ENCODE results near the gene RND3. TPM values are rescaled to one million over a fixed set of nuclear protein-coding genes. Genes with fewer than 3 reads are reported as not detected.

Gene RND3
- total RNA-seq, 1 donor: 0.42 TPM

DNA sequence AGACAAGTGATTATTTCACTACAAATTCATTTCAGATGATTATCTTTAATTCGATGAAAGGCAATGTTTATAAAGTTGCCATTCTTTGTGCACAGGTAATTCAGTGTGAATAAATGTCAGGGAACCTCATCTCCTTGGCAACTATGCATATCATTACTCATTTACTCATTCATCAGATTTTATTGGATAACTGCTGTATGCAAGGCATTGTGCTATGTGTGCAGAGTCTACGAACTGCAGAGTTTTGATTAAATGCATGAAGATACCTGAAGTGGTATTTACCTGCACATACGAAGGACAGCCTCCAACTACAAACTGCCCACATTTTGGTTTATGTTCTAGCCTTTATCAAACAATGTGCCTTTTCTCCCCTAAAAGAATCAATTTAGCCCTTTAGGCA is 3.5 kb downstream of the RND3 start:
- Histone ChIP-seq H3K4me1 (ENCODE audit: insufficient read depth, low read length) (no peaks in the 10 kb centered on the region), H3K27me3 (ENCODE audit: insufficient read depth, low read length) (peaks cover 45% of the 10 kb centered on the region), H3K4me3 (ENCODE audit: low read length) (no peak overlapping the region), H3K9me3 (ENCODE audit: low read depth, low read length) (no peaks in the 10 kb centered on the region)

DNA sequence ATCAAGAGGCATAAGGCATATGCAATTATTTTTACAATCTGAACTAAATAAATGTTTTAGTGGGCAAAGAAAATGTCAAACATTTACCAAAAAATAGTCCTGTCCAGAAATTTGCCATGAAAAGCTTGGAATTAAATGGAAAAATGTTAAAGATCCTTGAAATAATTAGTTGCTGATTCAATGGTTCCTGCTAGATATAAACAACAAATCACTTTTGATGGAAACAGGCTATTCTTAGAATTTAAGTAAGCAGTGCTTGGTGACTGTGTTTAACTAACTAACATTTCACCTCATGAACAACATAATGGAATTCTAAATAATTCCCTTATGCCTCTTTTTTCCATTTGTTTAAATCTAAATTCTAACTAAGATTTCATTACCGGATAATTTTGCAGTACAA is 3.9 kb downstream of the RND3 start:
- H3K9me3 ChIP-seq (ENCODE audit: low read depth, low read length): no peaks in the 10 kb centered on the region
- H3K27me3 ChIP-seq (ENCODE audit: insufficient read depth, low read length): peaks cover 45% of the 10 kb centered on the region
- H3K4me1 ChIP-seq (ENCODE audit: insufficient read depth, low read length): no peaks in the 10 kb centered on the region
- no peak overlapping the region for H3K4me3 ChIP-seq (ENCODE audit: low read length)

DNA sequence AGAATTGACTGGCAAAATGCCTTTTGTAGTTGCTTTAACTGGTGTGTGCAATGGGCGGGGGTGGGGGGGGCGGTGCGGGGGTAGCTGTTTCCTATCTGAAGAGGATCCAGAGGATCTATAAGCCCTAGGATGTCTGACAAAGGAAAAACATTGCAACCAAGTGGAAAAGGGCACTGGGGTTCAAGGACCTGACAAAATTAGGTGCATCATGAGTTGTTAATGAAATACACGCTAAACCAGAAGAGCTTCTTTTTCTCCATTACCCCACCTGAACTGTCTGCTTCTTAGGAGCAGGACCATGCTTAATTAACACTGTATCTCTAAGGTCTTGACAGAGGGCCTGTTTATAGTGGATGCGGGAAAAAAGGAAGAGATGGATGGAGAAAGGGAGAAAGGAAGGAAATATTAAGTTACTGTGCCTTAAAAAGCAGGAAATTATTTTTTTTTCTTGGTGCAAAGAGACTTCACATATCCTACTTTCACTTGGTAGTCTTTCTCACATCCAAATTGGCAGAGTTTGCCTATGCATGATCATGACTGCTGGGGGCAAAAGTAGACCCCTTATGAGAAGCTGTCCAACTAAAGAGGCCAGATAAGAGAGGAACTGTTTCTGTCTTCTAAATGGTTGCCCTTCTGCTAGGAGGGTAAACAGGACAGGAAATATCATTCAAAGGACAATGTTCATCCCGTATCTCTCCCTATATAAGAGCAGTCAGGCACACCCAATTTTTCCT is 4.6 kb downstream of the RND3 start:
- Histone ChIP-seq H3K4me3 (ENCODE audit: low read length) (no peak overlapping the region), H3K9me3 (ENCODE audit: low read depth, low read length) (no peaks in the 10 kb centered on the region), H3K4me1 (ENCODE audit: insufficient read depth, low read length) (no peaks in the 10 kb centered on the region), H3K27me3 (ENCODE audit: insufficient read depth, low read length) (peaks cover 38% of the 10 kb centered on the region)

DNA sequence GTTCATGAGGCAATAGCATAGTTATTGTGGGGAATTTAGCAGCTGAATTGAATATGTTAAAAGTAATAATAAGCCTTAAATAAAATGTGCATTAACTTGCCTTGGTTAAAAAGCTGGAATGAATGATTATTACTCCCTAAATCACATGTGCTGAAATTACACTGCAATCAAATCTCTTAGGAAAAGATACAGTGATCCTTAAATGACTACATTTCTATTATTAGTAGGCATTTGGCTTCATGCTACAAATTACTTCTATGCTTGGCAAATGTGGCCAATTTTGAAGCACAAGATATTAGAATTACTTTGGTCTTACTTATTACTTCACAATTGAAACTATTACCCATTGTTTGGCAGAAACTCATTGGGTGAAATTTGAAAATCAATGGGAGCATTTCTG is 5.4 kb downstream of the RND3 start:
- no peak overlapping the region for H3K4me3 ChIP-seq (ENCODE audit: low read length)
- no peaks in the 10 kb centered on the region for H3K9me3 ChIP-seq (ENCODE audit: low read depth, low read length)
- H3K4me1 ChIP-seq (ENCODE audit: insufficient read depth, low read length): no peaks in the 10 kb centered on the region
- peaks cover 32% of the 10 kb centered on the region for H3K27me3 ChIP-seq (ENCODE audit: insufficient read depth, low read length)

DNA sequence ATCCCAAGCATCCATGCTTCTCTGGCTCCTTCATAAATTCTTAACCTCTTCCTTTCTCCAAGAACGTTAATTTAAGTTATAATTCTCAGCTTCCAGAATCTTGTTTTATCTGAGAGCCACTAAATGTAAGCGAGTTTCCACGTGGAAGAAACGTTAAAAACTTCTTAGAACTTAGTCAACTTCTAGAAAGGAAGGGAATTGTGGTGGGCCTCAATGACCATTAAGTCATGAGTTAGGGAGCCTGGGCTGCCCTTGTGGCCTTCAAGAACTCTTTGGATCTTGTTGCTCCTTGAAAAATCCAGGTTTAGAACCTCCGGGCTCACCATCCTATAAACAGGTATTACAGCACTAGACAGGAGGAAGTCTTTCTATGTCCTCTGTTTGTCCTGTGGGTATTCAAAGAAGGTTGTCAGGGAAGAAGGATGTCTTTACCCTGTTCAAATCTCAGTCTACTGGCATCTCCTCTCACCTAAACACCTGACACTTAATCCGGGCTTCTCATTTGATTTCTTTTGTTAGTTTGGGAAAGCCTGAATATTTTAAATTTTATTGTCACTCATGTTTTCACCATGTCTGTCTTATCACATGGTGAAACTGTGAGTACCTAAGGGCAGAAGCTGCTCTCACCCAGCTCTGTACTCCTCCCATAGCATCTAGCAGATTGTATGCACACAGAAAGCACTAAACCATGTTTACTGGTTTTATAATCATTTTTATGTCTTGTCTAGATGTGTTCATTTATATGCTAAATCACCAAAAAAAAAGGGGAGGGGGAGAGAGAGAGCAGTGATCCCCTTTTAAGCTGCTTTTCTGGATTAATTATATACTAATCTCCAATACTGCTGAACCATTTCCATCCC is 6.3 kb downstream of the RND3 start:
- H3K9me3 ChIP-seq (ENCODE audit: low read depth, low read length): no peaks in the 10 kb centered on the region
- no peaks in the 10 kb centered on the region for H3K4me1 ChIP-seq (ENCODE audit: insufficient read depth, low read length)
- peaks cover 23% of the 10 kb centered on the region for H3K27me3 ChIP-seq (ENCODE audit: insufficient read depth, low read length)
- no peak overlapping the region for H3K4me3 ChIP-seq (ENCODE audit: low read length)

DNA sequence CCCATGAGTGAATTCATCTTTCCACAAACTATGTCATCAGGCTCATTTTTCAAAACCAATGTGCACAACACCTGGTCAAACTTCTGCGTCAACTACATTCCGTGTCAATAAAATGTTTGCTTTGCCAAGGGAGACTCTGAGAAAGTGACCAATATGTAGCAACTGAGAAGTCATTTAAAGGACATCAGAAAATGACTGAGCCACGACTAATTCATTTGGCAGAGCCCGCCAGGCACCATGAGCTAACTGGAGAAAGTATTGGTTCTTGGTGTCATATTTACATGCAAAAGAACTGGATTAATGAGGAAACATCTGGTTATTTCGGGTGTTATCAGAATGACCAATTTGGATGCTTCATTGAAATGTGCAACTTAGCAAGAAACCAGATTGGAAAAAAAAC is 7.2 kb downstream of the RND3 start:
- peaks cover 13% of the 10 kb centered on the region for H3K27me3 ChIP-seq (ENCODE audit: insufficient read depth, low read length)
- no peak overlapping the region for H3K4me3 ChIP-seq (ENCODE audit: low read length)
- H3K4me1 ChIP-seq (ENCODE audit: insufficient read depth, low read length): no peaks in the 10 kb centered on the region
- H3K9me3 ChIP-seq (ENCODE audit: low read depth, low read length): no peaks in the 10 kb centered on the region

DNA sequence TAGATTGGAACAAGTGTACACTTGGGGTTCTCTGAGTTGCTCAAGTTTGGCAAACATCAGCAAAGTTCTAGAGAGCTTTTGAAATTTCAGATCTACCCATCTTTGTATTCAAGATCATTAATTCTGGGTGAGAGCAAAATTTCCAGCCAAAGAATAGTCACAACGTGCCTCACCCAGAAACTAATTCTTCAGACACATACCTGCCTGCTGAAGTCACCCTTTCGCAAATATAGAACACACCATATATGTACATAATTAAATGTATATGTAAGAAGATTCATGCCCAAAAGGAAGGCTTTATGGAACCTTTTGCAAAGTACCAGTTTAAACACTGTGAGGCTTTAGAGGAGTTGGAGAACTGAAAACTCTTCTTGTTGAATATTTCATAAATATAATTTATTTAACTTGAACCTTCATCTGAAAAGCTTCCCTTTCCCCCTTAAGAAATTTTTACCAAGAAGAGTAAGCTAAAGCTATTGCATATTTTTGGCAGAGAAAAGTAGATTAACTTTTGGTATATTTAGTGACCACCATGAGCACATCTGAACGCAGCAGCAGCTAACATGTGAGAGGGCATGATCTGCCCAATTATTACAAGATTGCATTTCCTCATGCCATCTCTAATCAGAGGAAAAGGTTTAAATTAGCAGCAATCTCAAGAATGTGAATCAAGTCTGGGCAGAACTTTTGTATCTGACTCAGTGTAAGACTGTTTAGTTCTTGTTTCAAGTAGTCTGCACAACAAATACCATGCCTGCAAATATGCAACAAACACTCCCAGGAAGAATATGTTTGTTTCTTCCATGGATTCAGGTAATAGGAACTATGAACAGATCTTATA is 8.2 kb downstream of the RND3 start:
- H3K9me3 ChIP-seq (ENCODE audit: low read depth, low read length): no peaks in the 10 kb centered on the region
- H3K27me3 ChIP-seq (ENCODE audit: insufficient read depth, low read length): peaks cover 4% of the 10 kb centered on the region
- H3K4me1 ChIP-seq (ENCODE audit: insufficient read depth, low read length): no peaks in the 10 kb centered on the region
- no peak overlapping the region for H3K4me3 ChIP-seq (ENCODE audit: low read length)

DNA sequence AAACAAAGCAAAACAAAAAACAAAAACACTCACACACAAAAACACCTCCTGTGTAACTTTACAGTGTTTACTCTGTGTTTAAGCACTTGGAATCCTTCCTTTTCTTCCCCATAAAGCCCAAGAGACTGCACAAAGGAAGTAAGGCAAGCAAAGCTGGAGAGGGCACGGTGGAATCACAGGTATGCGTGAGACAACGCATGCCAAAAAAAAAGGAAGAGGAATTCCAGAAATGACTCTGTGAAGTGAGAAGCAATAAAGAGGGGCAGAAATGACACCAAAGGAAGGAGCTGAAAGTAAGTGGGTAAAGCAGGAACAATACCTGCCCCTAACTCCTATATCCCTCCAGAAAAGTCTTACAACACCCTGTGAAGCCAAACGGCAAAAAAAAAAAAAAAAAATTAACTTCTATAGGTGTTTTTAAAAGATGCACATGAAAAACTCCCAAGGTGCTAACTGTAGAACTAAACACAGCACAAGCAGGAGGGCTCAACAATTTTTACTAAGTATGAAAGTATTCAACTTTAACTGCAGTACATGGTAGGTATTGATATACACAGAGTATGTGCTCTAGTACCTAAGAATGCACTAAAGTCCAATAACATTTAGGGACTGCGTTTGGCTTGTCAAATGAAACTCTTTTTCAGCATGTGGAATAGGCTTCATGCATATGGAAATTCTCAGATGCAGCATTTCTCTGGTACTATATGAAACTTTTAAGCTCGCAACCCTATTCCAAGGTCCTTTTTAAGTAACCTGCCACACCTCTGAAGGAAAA is 9.1 kb downstream of the RND3 start:
- Histone ChIP-seq H3K9me3 (ENCODE audit: low read depth, low read length) (no peaks in the 10 kb centered on the region), H3K4me3 (ENCODE audit: low read length) (no peak overlapping the region), H3K27me3 (ENCODE audit: insufficient read depth, low read length) (no peaks in the 10 kb centered on the region), H3K4me1 (ENCODE audit: insufficient read depth, low read length) (no peaks in the 10 kb centered on the region)

DNA sequence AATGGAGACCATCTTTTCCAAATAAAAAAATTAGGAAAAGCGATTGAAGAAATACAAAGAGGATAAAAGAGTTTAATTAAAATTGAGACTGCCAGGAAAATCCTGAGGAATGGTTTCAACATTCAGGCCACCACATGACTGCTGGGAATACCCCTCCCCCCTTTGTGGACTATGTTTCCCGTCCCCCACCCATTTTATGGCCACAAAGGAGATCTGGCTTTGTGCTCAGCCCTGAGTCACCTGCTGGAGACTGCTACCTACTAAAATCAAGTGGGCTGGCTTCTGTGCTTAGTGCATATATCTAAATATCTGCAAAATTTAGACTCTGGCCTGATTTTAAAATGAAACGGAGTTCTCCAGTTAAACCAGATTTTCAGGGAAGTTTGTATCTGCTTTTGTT is 10.1 kb downstream of the RND3 start:
- Histone ChIP-seq H3K9me3 (ENCODE audit: low read depth, low read length) (no peaks in the 10 kb centered on the region), H3K4me3 (ENCODE audit: low read length) (no peak overlapping the region), H3K4me1 (ENCODE audit: insufficient read depth, low read length) (no peaks in the 10 kb centered on the region)

DNA sequence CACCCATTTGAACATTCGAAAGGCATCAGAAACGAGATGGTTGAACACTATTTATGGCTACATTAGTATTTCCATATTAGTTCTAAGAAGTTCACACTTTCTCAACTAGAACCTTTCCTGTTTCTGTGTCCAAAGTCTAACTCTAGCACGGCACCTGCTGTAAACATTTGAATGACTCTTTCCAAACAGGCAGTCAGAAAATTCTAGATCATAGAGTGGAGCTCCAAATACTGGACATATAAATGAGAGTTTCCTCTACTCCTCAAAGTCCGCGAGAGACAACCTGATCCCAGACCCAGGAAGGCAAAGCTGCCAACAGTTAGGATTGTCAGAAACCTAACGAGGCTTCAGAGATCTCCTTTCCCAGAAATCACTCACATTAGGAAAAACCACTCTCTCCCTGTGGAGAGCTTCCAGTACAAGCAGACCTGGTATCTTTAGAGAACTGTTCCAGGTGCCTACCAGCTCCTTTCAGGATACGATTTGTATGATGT is 10.6 kb downstream of the RND3 start:
- H3K4me3 ChIP-seq (ENCODE audit: low read length): no peak overlapping the region
- H3K9me3 ChIP-seq (ENCODE audit: low read depth, low read length): no peaks in the 10 kb centered on the region
- H3K27me3 ChIP-seq (ENCODE audit: insufficient read depth, low read length): no peaks in the 10 kb centered on the region
- no peaks in the 10 kb centered on the region for H3K4me1 ChIP-seq (ENCODE audit: insufficient read depth, low read length)

More for the DNA sequence above, 10.1 kb downstream of the RND3 start:
- no peaks in the 10 kb centered on the region for H3K27me3 ChIP-seq (ENCODE audit: insufficient read depth, low read length)

DNA sequence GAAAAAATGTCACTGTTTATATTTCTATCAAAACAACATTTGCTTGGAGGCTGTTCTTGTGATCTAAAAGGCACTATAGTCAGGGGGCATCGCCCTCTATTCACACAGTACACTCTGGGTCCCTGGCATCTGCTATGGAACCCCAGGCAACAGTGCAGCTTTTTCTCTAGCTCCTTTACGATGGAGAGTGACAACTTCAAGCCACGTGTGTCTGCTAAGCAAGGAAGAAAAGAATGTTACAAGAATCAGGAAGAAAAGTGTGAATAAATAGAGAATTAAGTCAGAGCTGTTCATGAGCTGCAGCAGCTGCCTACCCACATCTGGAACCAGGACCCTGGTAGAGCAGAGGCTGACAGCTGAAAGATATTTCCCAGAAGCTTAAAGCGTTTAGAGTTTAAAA is 11.2 kb downstream of the RND3 start:
- Histone ChIP-seq H3K4me3 (ENCODE audit: low read length) (no peak overlapping the region), H3K27me3 (ENCODE audit: insufficient read depth, low read length) (no peaks in the 10 kb centered on the region), H3K4me1 (ENCODE audit: insufficient read depth, low read length) (no peaks in the 10 kb centered on the region), H3K9me3 (ENCODE audit: low read depth, low read length) (no peaks in the 10 kb centered on the region)

DNA sequence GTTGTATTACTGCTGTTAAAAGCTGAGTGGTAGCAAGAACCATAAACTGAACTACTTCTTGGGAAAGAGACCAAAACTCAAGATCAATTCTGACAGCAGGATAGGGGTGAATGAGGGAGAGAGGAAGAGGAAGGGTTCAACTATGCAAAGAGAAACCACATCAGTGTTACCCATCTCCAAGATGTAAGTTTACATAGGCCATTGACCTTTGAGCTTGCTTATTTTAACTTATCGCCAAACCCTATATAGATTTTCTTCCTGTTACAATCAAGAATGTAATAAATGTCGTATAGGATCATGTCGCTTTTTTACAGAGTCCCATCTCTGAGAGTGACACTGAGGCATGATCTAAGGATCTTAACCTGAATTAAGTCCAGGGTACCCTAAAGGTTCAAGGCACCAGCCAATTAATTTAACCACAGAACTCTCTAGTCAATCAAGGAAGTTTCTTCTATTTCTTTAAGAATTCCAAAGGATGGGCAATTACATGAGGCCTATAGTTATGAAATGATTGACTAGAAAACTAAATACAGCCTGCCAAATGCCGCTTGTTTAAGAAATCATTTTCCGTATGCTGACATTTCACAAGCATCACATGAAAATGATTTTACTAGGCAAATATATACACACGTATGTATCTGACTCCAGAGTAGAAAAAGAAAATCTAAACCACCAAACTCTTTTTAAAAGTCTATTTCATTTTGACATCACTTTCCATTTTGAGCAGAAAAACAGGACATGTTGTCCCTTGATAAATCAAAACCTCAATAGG is 11.8 kb downstream of the RND3 start:
- no peaks in the 10 kb centered on the region for H3K4me1 ChIP-seq (ENCODE audit: insufficient read depth, low read length)
- H3K4me3 ChIP-seq (ENCODE audit: low read length): no peak overlapping the region
- no peaks in the 10 kb centered on the region for H3K9me3 ChIP-seq (ENCODE audit: low read depth, low read length)
- H3K27me3 ChIP-seq (ENCODE audit: insufficient read depth, low read length): no peaks in the 10 kb centered on the region

DNA sequence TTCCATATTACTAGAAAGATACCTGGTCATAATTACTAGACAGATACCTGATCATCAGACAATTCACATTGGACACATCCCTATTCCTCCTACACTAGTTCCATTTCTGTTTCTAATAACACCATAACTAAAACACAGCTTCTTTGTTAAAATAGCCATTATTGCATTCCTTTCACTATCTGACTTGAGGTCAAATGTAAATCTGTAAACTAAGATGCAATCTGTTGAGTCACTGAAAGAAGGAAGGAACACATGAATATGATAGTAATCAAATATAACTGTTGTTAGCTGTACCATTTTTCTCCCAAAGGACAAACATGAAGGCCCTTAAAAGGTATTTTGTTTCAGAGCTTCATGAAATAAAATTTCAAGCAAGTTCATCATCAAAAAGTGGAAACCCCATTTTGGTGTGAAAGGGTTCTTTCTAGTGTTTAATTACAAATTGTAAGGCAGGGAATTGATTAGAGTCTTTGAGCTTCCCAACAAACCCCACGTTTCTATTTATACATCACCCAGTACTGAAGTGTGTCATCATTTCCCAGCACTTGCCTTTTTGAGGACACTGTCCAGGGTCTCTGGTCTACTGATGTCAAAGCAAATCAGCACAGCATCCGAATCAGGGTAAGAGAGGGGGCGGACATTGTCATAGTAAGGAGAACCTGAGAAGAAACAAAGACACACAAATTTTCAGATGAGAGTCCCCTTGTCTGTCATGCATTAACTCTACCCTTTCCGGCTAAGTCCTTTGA is 13.0 kb downstream of the RND3 start:
- Histone ChIP-seq H3K9me3 (ENCODE audit: low read depth, low read length) (no peaks in the 10 kb centered on the region), H3K4me3 (ENCODE audit: low read length) (no peak overlapping the region), H3K27me3 (ENCODE audit: insufficient read depth, low read length) (no peaks in the 10 kb centered on the region), H3K4me1 (ENCODE audit: insufficient read depth, low read length) (no peaks in the 10 kb centered on the region)

Measured in mononuclear cell (primary cell).